Caco-2 (cell line): Measurements from ENCODE around the gene BBC3. TPM values are rescaled to one million over a fixed set of nuclear protein-coding genes. Genes with fewer than 3 reads are reported as not detected.
A peak's percentile ranks its signal among the peaks of the same experiment; 100 is the strongest.

Experiments used
- BruUV-seq: library from RNA; stranded (reverse); fragments of 400-500 nt; replicated peaks from 2 replicates; lab custom pipeline; 2021; lab: Mats Ljungman, UMichigan
- CTCF ChIA-PET: fragments of 300-600 bp; sonication (Branson Sonifier 250); formaldehyde crosslinking; loops from one replicate; lab custom pipeline; 2022; ENCODE audit warnings: antibody characterized with exemption; lab: Charles Lee
- POLR2A ChIA-PET: fragments of 300-600 bp; sonication (Branson Sonifier 250); formaldehyde crosslinking; loops from one replicate; lab custom pipeline; 2022; ENCODE audit warnings: antibody characterized with exemption; lab: Charles Lee
- DNase-seq, 2 experiments: peaks; one replicate each; pipeline versions ENCODE4 v3.0.0 to v3.0.0-alpha.2; 2020 to 2022
- H3K27me3 ChIP-seq: replicated peaks from 2 replicates; pipeline ENCODE4 v1.6.0; 2011; ENCODE audit warnings: low read length; ENCODE audit not compliant: control insufficient read depth, insufficient read depth
- H3K36me3 ChIP-seq: 2 replicates; pipeline ENCODE4 v1.5.1; 2011; ENCODE audit warnings: low read length; ENCODE audit not compliant: control insufficient read depth, insufficient read depth
- H3K4me1 ChIP-seq: fragments of 250-450 bp; sonication (Bioruptor Pico); 2 replicates; pipeline ENCODE4 v1.5.1; 2020; ENCODE audit warnings: mild to moderate bottlenecking
- H3K4me3 ChIP-seq: 2 replicates; pipeline ENCODE4 v1.5.1; 2011; ENCODE audit warnings: low read depth, mild to moderate bottlenecking, control low read depth, low read length
- H3K9me3 ChIP-seq: fragments of 250-450 bp; sonication (Bioruptor Pico); 2 replicates; pipeline ENCODE4 v1.5.1; 2020; ENCODE audit warnings: mild to moderate bottlenecking, moderate library complexity
- H3K27ac Mint-ChIP-seq: one replicate; pipeline ENCODE4 v1.8.0; 2022; ENCODE audit warnings: mixed read lengths; ENCODE audit not compliant: unreplicated experiment
- H3K27me3 Mint-ChIP-seq: one replicate; pipeline ENCODE4 v1.8.0; 2022; ENCODE audit warnings: mixed read lengths; ENCODE audit not compliant: insufficient read depth, unreplicated experiment
- H3K36me3 Mint-ChIP-seq: one replicate; pipeline ENCODE4 v1.8.0; 2022; ENCODE audit warnings: mild to moderate bottlenecking, mixed read lengths; ENCODE audit not compliant: insufficient read depth, unreplicated experiment
- H3K4me1 Mint-ChIP-seq: one replicate; pipeline ENCODE4 v1.8.0; 2022; ENCODE audit warnings: low read depth, mixed read lengths; ENCODE audit not compliant: unreplicated experiment
- H3K4me3 Mint-ChIP-seq: one replicate; pipeline ENCODE4 v1.8.0; 2022; ENCODE audit warnings: mild to moderate bottlenecking, moderate library complexity, mixed read lengths; ENCODE audit not compliant: unreplicated experiment
- H3K9me3 Mint-ChIP-seq: one replicate; pipeline ENCODE4 v1.8.0; 2022; ENCODE audit warnings: mixed read lengths; ENCODE audit not compliant: unreplicated experiment
- CTCF ChIP-seq, 2 experiments: fragments of 200-600 bp in 1 of 2; IDR thresholded peaks; 1 replicate in 1 of 2; 2 replicates in 1 of 2; pipeline versions ENCODE4 v1.5.1 to v1.8.0; 2011 to 2022; ENCODE audit warnings: antibody characterized with exemption in 1 of 2, control low read depth in 1 of 2, inconsistent platforms in 1 of 2, low read depth in 1 of 2, low read length in 1 of 2, mild to moderate bottlenecking in 1 of 2, moderate library complexity in 1 of 2; ENCODE audit not compliant: insufficient read depth in 1 of 2, severe bottlenecking in 1 of 2, unreplicated experiment in 1 of 2
- intact Hi-C: fragments of 100-400 bp; cut with micrococcal nuclease; formaldehyde crosslinking; loops from one replicate; pipeline ENCODE4 v1.10.0; 2022; ENCODE audit not compliant: unreplicated experiment
- total RNA-seq: library from RNA; stranded (reverse); gene quantifications from 2 replicates; pipeline ENCODE4 v1.2.3, GENCODE V29; 2022

Gene BBC3
- total RNA-seq, 1 experiment from 2014 or later = 10.5 TPM

GRCh38 chr19:47225746-47226425 is 5.1 kb downstream of the BBC3 start:
- H3K4me3 Mint-ChIP-seq = no peak overlapping the region
- H3K4me1 ChIP-seq = peaks cover 32% of the 10 kb centered on the region
- no TSS peak for BruUV-seq
- H3K36me3 Mint-ChIP-seq = peaks cover 38% of the 10 kb centered on the region
- intact Hi-C loops = no loop called here
- peak overlapping the region; percentile 81 for H3K27ac Mint-ChIP-seq
- peaks cover 6% of the 10 kb centered on the region for H3K4me1 Mint-ChIP-seq
- POLR2A ChIA-PET = interaction anchor here (0.5 to 3.9 kb wide), 14 partner anchors 11 to 1455 kb away, joined by 3 to 55 read pairs (median 5); partner anchors contain the start of genes CCDC9, SAE1 and ZC3H4
- H3K36me3 ChIP-seq = 0 out of 2 replicates have a peak, but pooled peaks cover 2% of the 10 kb centered on the region
- H3K27me3 Mint-ChIP-seq = no peaks in the 10 kb centered on the region
- DNase-seq = peak; percentile 82 to 94
- no peaks in the 10 kb centered on the region for H3K27me3 ChIP-seq
- H3K4me3 ChIP-seq = peak overlapping the region; percentile 61
- peak in 1 of 2 experiments; percentile 47 for TF ChIP-seq CTCF (IDR thresholded peaks at IDR 0.05; ENCODE audit: insufficient read depth in 1 of 2, low read depth in 1 of 2, low read length in 1 of 2, severe bottlenecking in 1 of 2, unreplicated experiment in 1 of 2)
- no peaks in the 10 kb centered on the region for H3K9me3 ChIP-seq
- H3K9me3 Mint-ChIP-seq = no peaks in the 10 kb centered on the region
- CTCF ChIA-PET = interaction anchor here (0.6 to 4.1 kb wide), 8 partner anchors 9 to 48 kb away, joined by 3 to 64 read pairs (median 6); partner anchors contain the start of gene CCDC9

DNA sequence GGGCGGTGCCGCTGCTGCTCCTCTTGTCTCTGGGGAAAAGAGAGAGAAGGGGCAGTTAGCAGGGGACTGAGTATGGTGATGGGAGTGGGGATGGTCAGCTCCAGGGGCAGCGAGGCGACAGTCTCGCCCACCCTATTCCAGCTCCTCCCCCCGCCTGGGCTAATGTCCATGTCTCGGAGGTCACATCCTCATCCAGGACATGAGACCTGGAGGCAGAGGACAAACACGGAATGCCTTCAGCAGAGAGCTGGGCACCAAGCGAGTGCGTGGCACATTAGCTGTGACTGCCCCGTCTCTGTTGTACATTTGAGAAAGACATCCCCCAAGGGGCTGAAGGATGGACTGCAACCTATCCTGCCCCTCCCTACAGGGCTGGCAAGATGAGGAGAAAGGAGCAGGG is 9.1 kb downstream of the BBC3 start:
- H3K4me3 Mint-ChIP-seq = no peak overlapping the region
- H3K27ac Mint-ChIP-seq = no peak overlapping the region
- no peak for TF ChIP-seq CTCF (IDR thresholded peaks at IDR 0.05; ENCODE audit: insufficient read depth in 1 of 2, low read depth in 1 of 2, low read length in 1 of 2, severe bottlenecking in 1 of 2, unreplicated experiment in 1 of 2)
- Histone ChIP-seq H3K27me3 (no peaks in the 10 kb centered on the region), H3K4me1 (peaks cover 10% of the 10 kb centered on the region), H3K9me3 (no peaks in the 10 kb centered on the region), H3K4me3 (no peak overlapping the region), H3K36me3 (peaks cover 2% of the 10 kb centered on the region; the same call in 1 of the 2 replicates)
- DNase-seq = no peak
- no TSS peak for BruUV-seq
- ChIA-PET POLR2A (no interaction called here), CTCF (no interaction called here)
- H3K9me3 Mint-ChIP-seq = no peaks in the 10 kb centered on the region
- H3K36me3 Mint-ChIP-seq = peaks cover 36% of the 10 kb centered on the region
- no peaks in the 10 kb centered on the region for H3K27me3 Mint-ChIP-seq
- intact Hi-C loops = no loop called here
- H3K4me1 Mint-ChIP-seq = peaks cover 6% of the 10 kb centered on the region

DNA sequence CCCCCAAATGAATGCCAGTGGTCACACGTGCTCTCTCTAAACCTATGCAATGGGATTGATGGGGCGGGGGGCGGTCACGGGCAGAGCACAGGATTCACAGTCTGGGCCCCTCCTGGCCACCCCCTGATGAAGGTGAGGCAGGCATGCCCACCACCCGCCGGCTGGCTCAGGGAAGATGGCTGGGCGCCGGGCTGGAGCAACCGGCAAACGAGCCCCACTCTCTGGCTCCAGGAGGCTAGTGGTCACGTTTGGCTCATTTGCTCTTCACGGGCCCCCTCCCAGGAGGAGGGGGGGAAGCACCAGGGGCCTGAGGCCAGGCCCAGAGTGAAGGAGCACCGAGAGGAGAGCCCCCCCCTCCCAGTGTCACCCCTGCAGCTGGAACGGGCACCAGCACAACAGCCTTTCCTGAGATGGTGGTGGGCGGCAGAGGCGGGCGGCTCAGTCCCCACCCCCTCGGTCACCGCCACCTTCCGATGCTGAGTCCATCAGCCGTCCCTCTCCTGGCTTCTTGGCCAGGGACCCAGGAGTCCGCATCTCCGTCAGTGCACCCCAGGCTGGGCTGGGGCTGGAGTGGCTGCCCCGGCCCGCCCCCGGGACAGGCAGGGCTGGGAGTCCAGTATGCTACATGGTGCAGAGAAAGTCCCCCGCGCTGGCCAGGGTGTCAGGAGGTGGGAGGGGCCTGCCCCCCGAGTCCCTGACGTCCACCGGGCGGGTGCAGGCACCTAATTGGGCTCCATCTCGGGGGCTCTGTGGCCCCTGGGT is 9.7 kb downstream of the BBC3 start:
- no peak overlapping the region for H3K27ac Mint-ChIP-seq
- peaks cover 29% of the 10 kb centered on the region for H3K36me3 Mint-ChIP-seq
- CTCF ChIA-PET = no interaction called here
- no peaks in the 10 kb centered on the region for H3K27me3 Mint-ChIP-seq
- no peaks in the 10 kb centered on the region for H3K9me3 ChIP-seq
- TF ChIP-seq CTCF (IDR thresholded peaks at IDR 0.05; ENCODE audit: insufficient read depth in 1 of 2, low read depth in 1 of 2, low read length in 1 of 2, severe bottlenecking in 1 of 2, unreplicated experiment in 1 of 2) = no peak
- BruUV-seq = no TSS peak
- H3K36me3 ChIP-seq = peaks cover 2% of the 10 kb centered on the region; the same call in 1 of the 2 replicates
- no peak overlapping the region for H3K4me3 Mint-ChIP-seq
- H3K27me3 ChIP-seq = no peaks in the 10 kb centered on the region
- POLR2A ChIA-PET = no interaction called here
- H3K9me3 Mint-ChIP-seq = no peaks in the 10 kb centered on the region
- H3K4me3 ChIP-seq = no peak overlapping the region
- intact Hi-C loops = no loop called here
- no peak for DNase-seq
- peaks cover 5% of the 10 kb centered on the region for H3K4me1 ChIP-seq
- H3K4me1 Mint-ChIP-seq = peaks cover 6% of the 10 kb centered on the region
